CD4-positive, alpha-beta T cell (primary cell): ENCODE results near the gene SLC7A5. TPM values are rescaled to one million over a fixed set of nuclear protein-coding genes. Genes with fewer than 3 reads are reported as not detected.
"Not testable (repeated sequence)": the region's sequence is repeated elsewhere in the genome, so short reads cannot be mapped to it uniquely, and the experiment has no call there.

Source experiments
- ATAC-seq: fragments of 200-7000 bp; cut with Tn5 transposase; one replicate; pipeline ENCODE4 v1.10.0; 2022; ENCODE audit warnings: mild to moderate bottlenecking; ENCODE audit not compliant: poor library complexity
- CTCF ChIA-PET: fragments of 350-600 bp; sonication (Branson Sonifier 250); formaldehyde crosslinking; loops from one replicate; lab custom pipeline; 2021; ENCODE audit warnings: antibody characterized with exemption, inconsistent platforms; lab: Charles Lee
- POLR2A ChIA-PET: fragments of 350-600 bp; sonication (Branson Sonifier 250); formaldehyde crosslinking; loops from one replicate; lab custom pipeline; 2021; ENCODE audit warnings: antibody characterized with exemption, inconsistent platforms; lab: Charles Lee
- DNase-seq, 14 experiments: peaks; one replicate each; pipeline ENCODE4 v3.0.0-alpha.2; 2013 to 2020; ENCODE audit warnings: mixed read lengths in 2 of 14
- H3K27ac ChIP-seq, 2 donors: one replicate each; pipeline versions ENCODE4 v1.5.1 to v1.7.0; 2013; ENCODE audit warnings: low read length in 2 of 2, low read depth in 1 of 2, mild to moderate bottlenecking in 1 of 2
- H3K27me3 ChIP-seq, 2 experiments: 1 replicate in 1 of 2; 2 replicates in 1 of 2; pipeline versions ENCODE4 v1.6.1 to v1.7.0; 2013; ENCODE audit warnings: low read length in 2 of 2, control low read depth in 1 of 2, mild to moderate bottlenecking in 1 of 2, moderate library complexity in 1 of 2; ENCODE audit not compliant: insufficient read depth in 2 of 2, control insufficient read depth in 1 of 2
- H3K36me3 ChIP-seq: one replicate; pipeline ENCODE4 v1.6.1; 2013; ENCODE audit warnings: low read length, control low read depth; ENCODE audit not compliant: insufficient read depth
- H3K4me1 ChIP-seq: one replicate; pipeline ENCODE4 v1.6.1; 2013; ENCODE audit warnings: low read length, control low read depth; ENCODE audit not compliant: insufficient read depth
- H3K4me3 ChIP-seq: one replicate; pipeline ENCODE4 v1.5.1; 2013; ENCODE audit warnings: mild to moderate bottlenecking, low read length, moderate library complexity
- H3K9me3 ChIP-seq, 2 experiments: 1 replicate in 1 of 2; 2 replicates in 1 of 2; pipeline versions ENCODE4 v1.6.1 to v1.7.0; 2013; ENCODE audit warnings: low read length in 2 of 2, mild to moderate bottlenecking in 2 of 2, control low read depth in 1 of 2, moderate library complexity in 1 of 2; ENCODE audit not compliant: control insufficient read depth in 1 of 2, insufficient read depth in 1 of 2
- H3K27ac Mint-ChIP-seq: one replicate; pipeline ENCODE4 v1.8.0; 2020; ENCODE audit warnings: mixed read lengths
- H3K27me3 Mint-ChIP-seq: one replicate; pipeline ENCODE4 v1.8.0; 2021; ENCODE audit warnings: mixed read lengths
- H3K36me3 Mint-ChIP-seq: one replicate; pipeline ENCODE4 v1.8.0; 2021; ENCODE audit warnings: low read depth, mixed read lengths
- H3K4me1 Mint-ChIP-seq: one replicate; pipeline ENCODE4 v1.8.0; 2021; ENCODE audit warnings: low read depth, mixed read lengths
- H3K4me3 Mint-ChIP-seq: one replicate; pipeline ENCODE4 v1.8.0; 2020; ENCODE audit warnings: mild to moderate bottlenecking, mixed read lengths
- H3K9me3 Mint-ChIP-seq: one replicate; pipeline ENCODE4 v1.8.0; 2020; ENCODE audit warnings: mixed read lengths
- CTCF ChIP-seq: fragments of 200-600 bp; IDR thresholded peaks from one replicate; pipeline ENCODE4 v1.8.0; 2022; ENCODE audit warnings: antibody characterized with exemption, mild to moderate bottlenecking
- intact Hi-C, 2 experiments: fragments of 100-400 bp; cut with DNase I in 1 of 2; cut with micrococcal nuclease in 1 of 2; formaldehyde crosslinking; loops; one replicate each; pipeline versions ENCODE4 v1.15.1 to v1.9.0; 2023 to 2025; cut with DNase I, micrococcal nuclease
- total RNA-seq, 174 experiments: library from RNA in 2 of 174; stranded (reverse) in 2 of 174; gene quantifications; one replicate each; pipeline ENCODE4 v1.2.3 and lab custom pipeline; 2021 to 2026

Gene SLC7A5
- total RNA-seq, 2 experiments from 2014 or later, result 80.3 to 85.3 TPM

- peak; percentile 73 for ATAC-seq
- intact Hi-C loops, result no loop called here
- no peak for TF ChIP-seq CTCF
Measured at GRCh38 chr16:87895641-87896141, 26.4 kb upstream of the SLC7A5 start.

GRCh38 chr16:87894005-87894404, 24.7 kb upstream of the SLC7A5 start:
- H3K27me3 ChIP-seq, H3K4me3 ChIP-seq, H3K9me3 ChIP-seq, H3K4me3 Mint-ChIP-seq, H3K36me3 Mint-ChIP-seq, DNase-seq, H3K27me3 Mint-ChIP-seq, ATAC-seq, H3K9me3 Mint-ChIP-seq, H3K36me3 ChIP-seq, H3K27ac Mint-ChIP-seq, intact Hi-C loops, H3K27ac ChIP-seq: not testable (repeated sequence)
- H3K4me1 ChIP-seq, result peaks cover 33% of the 10 kb centered on the region
- CTCF ChIA-PET, result interaction anchor here (1.2 kb wide), 1 partner anchor 115 kb away, joined by 3 read pairs; no protein-coding TSS in a partner anchor
- POLR2A ChIA-PET, result interaction anchor here (2.0 kb wide), 1 partner anchor 115 kb away, joined by 8 read pairs; no protein-coding TSS in a partner anchor
- H3K4me1 Mint-ChIP-seq, result peaks cover 33% of the 10 kb centered on the region

More at GRCh38 chr16:87895641-87896141, 26.4 kb upstream of the SLC7A5 start:
- POLR2A ChIA-PET, result interaction anchor here (1.3 to 2.0 kb wide), 2 partner anchors 24 to 116 kb away, joined by 4 to 8 read pairs; no protein-coding TSS in a partner anchor
- Histone ChIP-seq H3K4me1 (peaks cover 33% of the 10 kb centered on the region), H3K9me3 (no peaks in the 10 kb centered on the region), H3K4me3 (no peak overlapping the region), H3K27ac (peak overlapping the region in 1 of 2 donors; percentile 52), H3K27me3 (no peaks in the 10 kb centered on the region), H3K36me3 (no peaks in the 10 kb centered on the region)
- H3K4me1 Mint-ChIP-seq, result peaks cover 33% of the 10 kb centered on the region
- H3K4me3 Mint-ChIP-seq, result peak overlapping the region; percentile 68
- no peaks in the 10 kb centered on the region for H3K36me3 Mint-ChIP-seq
- CTCF ChIA-PET, result interaction anchor here (0.6 to 1.6 kb wide), 6 partner anchors 14 to 131 kb away, joined by 3 to 8 read pairs (median 4); no protein-coding TSS in a partner anchor
- H3K27me3 Mint-ChIP-seq, result no peaks in the 10 kb centered on the region
- H3K9me3 Mint-ChIP-seq, result no peaks in the 10 kb centered on the region
- H3K27ac Mint-ChIP-seq, result peak overlapping the region; percentile 85
- peak in 13 of 14 experiments; percentile 32 to 83 (median 60) for DNase-seq

- TF ChIP-seq CTCF, result no peak
- no peaks in the 10 kb centered on the region for H3K9me3 Mint-ChIP-seq
- intact Hi-C loops, result no loop called here
Measured at GRCh38 chr16:87891764-87892163, 22.5 kb upstream of the SLC7A5 start.

GRCh38 chr16:87889762-87890161, 20.5 kb upstream of the SLC7A5 start:
- ATAC-seq, H3K27me3 Mint-ChIP-seq, H3K4me1 Mint-ChIP-seq, H3K27me3 ChIP-seq, H3K4me1 ChIP-seq, H3K4me3 Mint-ChIP-seq, CTCF ChIA-PET, H3K27ac ChIP-seq, H3K9me3 ChIP-seq, POLR2A ChIA-PET, H3K36me3 ChIP-seq, H3K9me3 Mint-ChIP-seq, intact Hi-C loops, H3K36me3 Mint-ChIP-seq, H3K4me3 ChIP-seq, H3K27ac Mint-ChIP-seq: not testable (repeated sequence)
- peak in 1 of 14 experiments; percentile 25 for DNase-seq

More at GRCh38 chr16:87891764-87892163, 22.5 kb upstream of the SLC7A5 start:
- ATAC-seq, result no peak
- H3K4me3 Mint-ChIP-seq, result no peak overlapping the region
- H3K9me3 ChIP-seq, result peaks cover 0 to 4% of the 10 kb centered on the region in 2 experiments
- no peaks in the 10 kb centered on the region for H3K36me3 Mint-ChIP-seq
- no peaks in the 10 kb centered on the region for H3K27me3 Mint-ChIP-seq
- no peak overlapping the region for H3K4me3 ChIP-seq
- ChIA-PET CTCF (interaction anchor here (1.1 kb wide), 1 partner anchor 113 kb away, joined by 3 read pairs; no protein-coding TSS in a partner anchor), POLR2A (no interaction called here)
- DNase-seq, result no peak
- peaks cover 17% of the 10 kb centered on the region for H3K4me1 Mint-ChIP-seq
- H3K36me3 ChIP-seq, result no peaks in the 10 kb centered on the region
- peaks cover 15% of the 10 kb centered on the region for H3K4me1 ChIP-seq
- no peak overlapping the region for H3K27ac ChIP-seq
- H3K27me3 ChIP-seq, result no peaks in the 10 kb centered on the region
- H3K27ac Mint-ChIP-seq, result no peak overlapping the region

GRCh38 chr16:87888346-87888745, 19.0 kb upstream of the SLC7A5 start:
- intact Hi-C loops, H3K9me3 ChIP-seq, H3K4me3 Mint-ChIP-seq, H3K27me3 ChIP-seq, H3K36me3 Mint-ChIP-seq, H3K27ac ChIP-seq, H3K4me1 ChIP-seq, H3K27ac Mint-ChIP-seq, H3K4me1 Mint-ChIP-seq, DNase-seq, H3K27me3 Mint-ChIP-seq, H3K36me3 ChIP-seq, ATAC-seq, CTCF ChIA-PET, POLR2A ChIA-PET, H3K9me3 Mint-ChIP-seq, H3K4me3 ChIP-seq: not testable (repeated sequence)

GRCh38 chr16:87887931-87888330, 18.6 kb upstream of the SLC7A5 start:
- H3K36me3 ChIP-seq, ATAC-seq: not testable (repeated sequence)

More at GRCh38 chr16:87887931-87888330, 18.6 kb upstream of the SLC7A5 start:
- H3K9me3 ChIP-seq, H3K36me3 Mint-ChIP-seq, H3K27me3 ChIP-seq, H3K4me3 ChIP-seq, H3K27me3 Mint-ChIP-seq, H3K9me3 Mint-ChIP-seq, H3K4me3 Mint-ChIP-seq, H3K27ac ChIP-seq, H3K27ac Mint-ChIP-seq, H3K4me1 Mint-ChIP-seq, intact Hi-C loops, CTCF ChIA-PET, DNase-seq, H3K4me1 ChIP-seq, POLR2A ChIA-PET: not testable (repeated sequence)
